ENCODE results near the gene CAMTA1.

GRCh38 chr1:7301664-7301981 lies 516.4 kb downstream of the CAMTA1 start:
- TF ChIP-seq CTCF (conservative IDR thresholded peaks at IDR 0.05; ENCODE audit: low read depth, low read length) (no peak), EZH2 (IDR thresholded peaks at IDR 0.05; ENCODE audit: borderline replicate concordance, low read depth, low read length, poor library complexity, severe bottlenecking) (no peak)

Measured in A673 (cell line).